ES-I3 (cell line): Measurements from ENCODE around the gene PPM1F.

Source experiments
- H3K36me3 ChIP-seq: 2 replicates; pipeline ENCODE4 v1.6.1; 2013; ENCODE audit warnings: mild to moderate bottlenecking, low read length, control low read depth, moderate library complexity; ENCODE audit not compliant: insufficient read depth
- H3K4me1 ChIP-seq: 2 replicates; pipeline ENCODE4 v1.6.1; 2013; ENCODE audit warnings: mild to moderate bottlenecking, control low read depth, low read length; ENCODE audit not compliant: insufficient read depth
- H3K9ac ChIP-seq: 2 replicates; pipeline ENCODE4 v1.6.1; 2013; ENCODE audit warnings: low read depth, mild to moderate bottlenecking, low read length, moderate library complexity
- H3K9me3 ChIP-seq: 2 replicates; pipeline ENCODE4 v1.6.1; 2013; ENCODE audit warnings: mild to moderate bottlenecking, low read length, moderate library complexity; ENCODE audit not compliant: control insufficient read depth, insufficient read depth

PPM1F gene, protein sequence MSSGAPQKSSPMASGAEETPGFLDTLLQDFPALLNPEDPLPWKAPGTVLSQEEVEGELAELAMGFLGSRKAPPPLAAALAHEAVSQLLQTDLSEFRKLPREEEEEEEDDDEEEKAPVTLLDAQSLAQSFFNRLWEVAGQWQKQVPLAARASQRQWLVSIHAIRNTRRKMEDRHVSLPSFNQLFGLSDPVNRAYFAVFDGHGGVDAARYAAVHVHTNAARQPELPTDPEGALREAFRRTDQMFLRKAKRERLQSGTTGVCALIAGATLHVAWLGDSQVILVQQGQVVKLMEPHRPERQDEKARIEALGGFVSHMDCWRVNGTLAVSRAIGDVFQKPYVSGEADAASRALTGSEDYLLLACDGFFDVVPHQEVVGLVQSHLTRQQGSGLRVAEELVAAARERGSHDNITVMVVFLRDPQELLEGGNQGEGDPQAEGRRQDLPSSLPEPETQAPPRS

DNA sequence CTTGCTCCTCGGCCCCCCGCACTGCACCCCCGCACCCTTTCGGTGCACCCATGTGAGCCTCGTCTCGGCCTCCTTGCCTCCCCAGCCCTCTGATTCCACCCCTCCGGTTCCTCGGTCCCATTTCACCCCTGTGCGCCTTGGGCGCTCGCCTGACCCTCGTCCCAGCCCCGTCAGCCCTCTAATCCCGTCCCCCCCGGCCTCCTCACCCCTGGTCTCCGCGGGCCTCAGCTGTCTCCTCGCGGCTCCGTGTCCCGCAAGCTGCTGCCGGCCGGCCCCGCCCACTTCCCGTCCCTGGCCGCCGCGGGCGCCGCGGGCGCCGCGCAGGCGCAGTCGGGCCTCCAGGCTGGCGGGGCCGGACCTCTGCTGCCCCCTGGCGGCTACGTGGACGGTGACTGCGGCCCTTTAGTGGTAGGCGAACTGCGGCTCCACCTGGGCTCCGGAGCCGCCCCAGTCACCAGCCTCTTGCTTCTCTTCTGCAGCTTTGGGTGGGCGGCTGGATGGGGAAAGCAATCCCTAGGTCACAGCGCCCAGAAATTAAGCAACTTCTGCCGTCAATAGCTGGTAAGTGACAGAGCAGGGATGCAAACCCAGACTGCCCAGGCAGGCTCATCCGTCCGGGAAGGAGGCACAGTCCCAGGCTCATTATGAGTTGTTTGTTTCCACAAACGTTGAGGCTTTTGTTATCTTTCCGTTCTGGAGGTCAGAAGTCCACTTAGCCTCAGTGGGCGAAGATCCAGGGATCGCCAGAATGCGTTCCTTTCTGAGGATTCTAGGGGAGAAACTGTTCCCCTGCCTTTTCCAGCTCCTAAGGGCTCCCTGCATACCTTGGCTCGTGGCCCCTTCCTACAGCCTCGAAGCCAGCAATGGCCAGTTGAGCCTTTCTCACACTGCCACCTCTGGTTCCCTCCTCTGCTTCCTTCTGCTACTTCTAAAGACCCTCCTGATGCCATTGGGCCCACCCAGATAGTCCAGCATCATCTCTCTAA is at the start of gene PPM1F:
PPM1F (minus strand) TSS at position 263 of the 986 bp plus-strand sequence. CDS start 6,800 bp downstream, outside the sequence.
- H3K36me3 ChIP-seq: no peaks in the 10 kb centered on the region
- H3K4me1 ChIP-seq: peaks cover 1% of the 10 kb centered on the region; the same call in 1 of the 2 replicates
- no peaks in the 10 kb centered on the region for H3K9me3 ChIP-seq
- H3K9ac ChIP-seq: peak within 1 kb of the TSS; percentile 74

DNA sequence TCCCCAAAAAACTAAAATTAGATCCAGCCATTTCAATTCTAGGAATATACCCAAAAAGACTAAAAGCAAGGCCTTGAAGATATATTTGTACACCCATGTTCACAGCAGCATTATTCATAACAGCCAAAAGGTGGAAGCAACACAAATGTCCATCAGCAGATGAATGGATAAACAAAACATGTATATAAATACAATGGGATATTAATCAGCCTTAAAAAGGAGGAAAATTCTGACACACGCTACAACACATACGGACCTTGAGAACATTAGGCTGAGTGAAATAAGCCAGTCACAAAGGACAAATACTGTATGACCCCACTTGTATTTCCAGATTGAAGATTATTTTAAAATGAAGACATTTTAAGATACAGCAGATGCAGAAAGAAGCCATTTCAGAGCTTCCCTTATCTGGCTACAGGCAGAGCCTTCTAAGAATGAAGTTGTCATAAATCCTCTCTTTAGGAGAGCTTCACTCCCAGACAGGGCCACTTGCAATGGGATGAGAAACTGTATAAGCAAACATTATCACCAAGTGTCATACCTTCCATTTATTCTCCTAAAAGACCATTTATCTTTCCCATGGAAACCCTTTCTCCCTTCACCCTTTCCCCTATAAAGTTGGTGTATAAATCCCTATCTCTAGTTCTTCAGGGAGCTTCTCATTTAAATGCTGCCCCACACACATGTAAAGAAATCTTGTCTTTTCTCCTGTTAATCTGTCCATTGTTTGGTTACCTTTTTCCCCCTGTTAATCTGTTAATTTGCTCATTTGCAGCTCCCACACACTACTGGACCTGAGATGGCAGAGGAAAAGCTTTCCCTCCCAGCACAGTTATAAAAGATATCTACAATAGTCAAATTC is 49.2 kb upstream of the PPM1F start:
- Histone ChIP-seq H3K9ac (no peak overlapping the region), H3K9me3 (no peaks in the 10 kb centered on the region), H3K4me1 (no peaks in the 10 kb centered on the region), H3K36me3 (no peaks in the 10 kb centered on the region)

DNA sequence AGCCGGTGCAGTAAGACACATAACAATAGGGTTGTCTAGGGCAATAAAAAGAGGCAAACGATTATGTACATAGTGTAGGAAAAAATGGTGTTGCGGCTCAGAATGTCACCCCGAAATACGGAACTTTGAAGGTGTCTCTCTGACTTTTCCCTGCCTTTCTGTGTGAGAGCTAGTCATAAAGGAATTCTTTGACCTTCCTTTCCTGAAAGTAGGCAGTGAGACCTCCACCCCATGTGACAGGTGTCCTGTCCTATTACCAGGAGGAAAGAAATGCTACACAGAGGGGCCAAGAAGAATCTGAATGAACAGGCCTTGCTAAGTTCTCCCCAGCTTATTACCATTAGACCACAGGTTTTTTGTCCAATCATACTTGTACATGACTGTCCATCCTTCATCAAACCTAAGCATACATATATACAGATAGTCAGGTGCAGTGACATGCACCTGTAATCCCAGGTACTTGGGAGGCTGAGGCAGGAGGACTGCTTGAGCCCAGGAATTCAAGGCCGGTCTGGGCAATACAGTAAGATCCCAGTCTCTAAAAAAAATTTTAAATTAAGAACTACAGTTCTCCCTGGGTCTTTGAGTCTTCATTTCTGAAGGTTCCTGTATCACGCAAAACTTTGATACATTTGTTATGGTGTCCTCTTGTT is 46.1 kb upstream of the PPM1F start:
- no peaks in the 10 kb centered on the region for H3K36me3 ChIP-seq
- H3K9ac ChIP-seq: no peak overlapping the region
- no peaks in the 10 kb centered on the region for H3K4me1 ChIP-seq
- no peaks in the 10 kb centered on the region for H3K9me3 ChIP-seq

DNA sequence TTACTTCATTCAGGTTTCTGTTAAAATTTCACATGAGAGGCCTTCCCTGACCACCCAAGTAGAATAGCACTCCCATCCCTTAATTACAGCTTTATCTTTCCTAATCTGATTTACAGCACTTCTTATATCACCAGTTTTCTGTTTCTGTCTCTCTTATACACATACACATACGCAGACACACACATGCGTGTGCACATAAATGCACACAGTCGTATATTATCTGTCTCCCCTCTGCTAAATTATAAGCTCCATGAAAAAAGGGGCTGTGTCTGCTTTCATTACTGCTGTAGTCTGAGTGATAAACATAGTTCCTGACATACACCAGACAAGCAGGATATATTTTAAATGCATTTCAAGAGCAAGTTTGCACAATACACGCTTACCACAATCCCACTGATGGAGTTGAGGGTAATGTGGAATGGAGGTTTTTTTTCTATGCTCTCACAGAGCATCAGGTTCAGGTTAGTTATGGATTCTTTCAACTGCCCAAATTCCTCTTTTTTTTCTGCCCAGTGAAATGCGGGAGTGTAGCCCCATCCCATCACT is 43.6 kb upstream of the PPM1F start:
- Histone ChIP-seq H3K9ac (no peak overlapping the region), H3K9me3 (no peaks in the 10 kb centered on the region), H3K4me1 (no peaks in the 10 kb centered on the region), H3K36me3 (no peaks in the 10 kb centered on the region)

DNA sequence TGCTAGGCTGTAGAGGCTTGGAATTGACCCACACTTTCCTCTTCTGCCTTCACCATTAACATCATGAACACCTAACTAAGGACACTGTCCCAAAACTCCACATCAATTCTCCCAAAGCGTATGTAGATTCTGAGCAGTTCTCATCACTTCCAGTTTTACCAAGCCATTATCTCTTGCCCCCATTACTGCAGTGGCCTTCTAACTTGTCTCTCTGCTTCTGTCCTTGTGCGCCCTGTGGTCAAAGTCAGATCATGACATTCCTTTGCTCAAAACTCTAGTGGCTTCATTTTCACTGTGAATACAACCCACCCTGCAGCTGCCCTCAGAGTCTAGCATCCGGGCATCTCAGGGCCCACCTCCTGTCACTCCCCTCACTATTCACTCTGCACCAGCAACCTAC is 43.0 kb upstream of the PPM1F start:
- Histone ChIP-seq H3K9ac (no peak overlapping the region), H3K4me1 (no peaks in the 10 kb centered on the region), H3K9me3 (no peaks in the 10 kb centered on the region), H3K36me3 (no peaks in the 10 kb centered on the region)

DNA sequence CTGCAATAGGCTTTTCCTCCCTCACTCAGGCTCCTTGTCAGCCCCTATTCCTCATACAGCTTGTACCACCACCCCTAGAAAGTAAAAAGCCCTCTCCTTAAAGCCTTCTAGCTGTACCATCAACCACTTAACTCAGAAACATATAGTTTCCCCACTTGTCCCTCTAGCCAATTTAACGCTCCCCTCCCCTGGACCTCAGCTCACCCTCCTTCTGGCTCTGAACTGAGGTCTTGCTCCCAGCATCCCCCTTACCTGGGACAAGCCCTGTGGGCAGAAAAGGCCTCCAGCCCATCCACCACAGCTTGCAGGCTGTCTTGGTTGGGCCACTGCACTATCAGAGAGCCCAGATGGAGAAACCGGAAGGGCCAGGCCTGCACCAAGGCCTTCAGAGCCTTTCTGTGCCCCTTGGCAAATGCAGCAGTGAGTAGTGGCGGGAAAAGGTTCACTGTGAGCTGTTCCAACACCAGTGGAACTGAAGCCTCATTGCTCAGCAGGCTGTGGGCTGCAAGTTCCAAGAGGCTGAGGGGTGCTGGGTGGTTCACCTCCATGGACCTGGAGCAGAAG is 42.3 kb upstream of the PPM1F start:
- Histone ChIP-seq H3K9me3 (no peaks in the 10 kb centered on the region), H3K4me1 (no peaks in the 10 kb centered on the region), H3K9ac (no peak overlapping the region), H3K36me3 (no peaks in the 10 kb centered on the region)

DNA sequence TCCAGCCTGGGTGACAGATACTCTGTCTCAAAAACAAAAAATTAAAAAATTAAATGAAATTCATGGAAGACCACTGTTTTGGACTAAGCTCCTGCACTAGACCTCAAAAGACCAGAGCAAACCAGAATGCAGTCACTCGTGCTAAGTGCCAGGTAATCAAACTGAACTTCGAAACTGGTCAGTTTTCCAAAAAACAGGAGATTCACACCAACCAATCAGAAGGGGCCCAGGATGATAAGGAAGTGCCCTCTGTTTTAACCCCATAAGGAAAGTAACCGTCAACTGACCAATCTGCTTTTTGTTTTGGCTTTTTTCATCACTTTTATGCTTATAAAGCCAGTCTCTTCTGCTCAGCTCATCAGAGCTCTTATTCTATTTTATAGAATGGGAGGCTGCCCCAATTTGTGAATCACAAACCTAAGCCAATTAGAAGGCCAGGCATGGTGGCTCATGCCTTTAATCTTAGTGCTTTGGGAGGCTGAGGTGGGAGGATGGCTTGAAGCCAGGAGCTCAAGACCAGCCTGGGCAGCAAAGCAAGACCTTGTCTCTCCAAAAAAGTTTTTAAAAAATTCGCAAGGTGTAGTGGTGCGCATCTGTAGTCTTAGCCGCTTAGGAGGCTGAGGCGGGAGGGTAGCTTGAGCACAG is 40.1 kb upstream of the PPM1F start:
- Histone ChIP-seq H3K4me1 (no peaks in the 10 kb centered on the region), H3K9ac (no peak overlapping the region), H3K9me3 (no peaks in the 10 kb centered on the region), H3K36me3 (no peaks in the 10 kb centered on the region)

DNA sequence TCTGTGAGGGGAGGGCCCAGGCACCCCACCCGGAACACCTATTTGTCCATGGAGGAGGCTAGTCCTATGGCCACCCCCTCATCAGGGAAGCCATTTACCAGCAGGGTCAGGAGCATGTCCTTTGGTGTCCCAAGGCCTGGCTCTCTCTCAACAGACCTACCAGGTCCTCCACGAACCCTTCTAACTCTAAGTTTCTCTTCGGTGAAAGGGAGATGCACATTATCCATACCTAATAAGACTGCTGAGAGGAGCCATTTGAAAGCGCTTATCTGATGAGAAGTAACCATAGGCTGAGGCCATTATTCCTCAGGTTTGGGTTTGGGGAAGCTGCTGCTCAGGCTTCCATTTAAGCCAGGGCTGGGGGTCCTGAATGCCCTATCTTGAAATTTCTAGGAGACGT is 39.1 kb upstream of the PPM1F start:
- H3K9ac ChIP-seq: no peak overlapping the region
- no peaks in the 10 kb centered on the region for H3K9me3 ChIP-seq
- no peaks in the 10 kb centered on the region for H3K36me3 ChIP-seq
- H3K4me1 ChIP-seq: no peaks in the 10 kb centered on the region

DNA sequence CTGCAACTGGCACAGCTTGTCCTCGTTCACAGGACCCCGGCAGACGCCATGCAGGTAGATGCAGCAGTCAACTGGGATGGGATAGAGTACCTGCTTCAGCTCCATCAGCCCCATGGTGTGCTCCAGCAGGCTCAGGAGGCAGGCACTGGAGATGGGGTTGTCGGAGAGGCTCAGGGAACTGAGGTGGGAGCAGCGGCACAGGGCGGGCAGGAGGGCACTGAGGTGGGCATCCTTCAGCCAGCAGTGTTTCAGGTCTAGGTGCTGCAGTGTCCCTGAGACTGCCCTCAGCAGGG is 38.6 kb upstream of the PPM1F start:
- Histone ChIP-seq H3K9me3 (no peaks in the 10 kb centered on the region), H3K9ac (no peak overlapping the region), H3K36me3 (no peaks in the 10 kb centered on the region), H3K4me1 (no peaks in the 10 kb centered on the region)

DNA sequence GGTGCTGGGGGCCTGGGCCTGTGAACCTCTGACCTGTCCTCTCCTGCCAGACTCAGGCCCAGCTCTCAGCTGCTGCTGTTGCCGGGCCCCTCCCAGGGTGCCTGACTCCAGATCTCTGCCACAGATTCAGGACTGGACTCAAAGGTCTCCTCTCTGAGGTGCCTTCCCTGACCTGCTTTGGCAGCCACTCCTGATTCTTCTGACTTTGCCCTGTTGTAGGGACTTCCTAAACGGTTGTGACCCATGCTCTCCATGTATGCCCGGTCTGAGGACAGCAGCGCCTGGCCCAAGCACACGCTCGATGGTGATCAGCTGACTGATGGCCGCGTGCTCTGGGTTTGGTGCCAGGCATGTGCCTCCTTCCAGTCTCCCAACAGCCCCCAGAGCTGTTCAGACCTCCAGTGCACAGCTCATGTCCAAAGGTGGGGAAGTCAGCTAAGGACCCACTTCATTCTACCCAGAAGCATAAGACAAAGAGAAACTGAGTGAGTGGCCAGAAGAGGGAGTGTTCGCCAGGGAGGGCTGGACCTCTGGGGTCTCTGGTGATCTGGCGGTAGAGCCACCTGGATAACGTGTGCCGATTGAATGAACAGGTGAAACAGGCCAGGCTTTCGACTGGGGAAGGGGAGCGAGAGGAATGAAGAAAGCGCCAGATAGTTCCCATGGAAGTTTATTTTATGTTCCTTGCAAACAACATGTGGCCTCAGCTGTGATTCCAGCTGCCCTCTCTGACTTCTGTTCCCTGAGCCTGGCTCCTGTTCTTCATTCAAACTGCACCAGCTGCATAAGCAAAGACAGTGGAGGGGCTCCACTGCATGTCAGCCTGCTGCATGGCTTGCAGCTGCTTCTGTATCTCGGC is 38.0 kb upstream of the PPM1F start:
- H3K36me3 ChIP-seq: no peaks in the 10 kb centered on the region
- no peaks in the 10 kb centered on the region for H3K4me1 ChIP-seq
- no peak overlapping the region for H3K9ac ChIP-seq
- H3K9me3 ChIP-seq: no peaks in the 10 kb centered on the region

DNA sequence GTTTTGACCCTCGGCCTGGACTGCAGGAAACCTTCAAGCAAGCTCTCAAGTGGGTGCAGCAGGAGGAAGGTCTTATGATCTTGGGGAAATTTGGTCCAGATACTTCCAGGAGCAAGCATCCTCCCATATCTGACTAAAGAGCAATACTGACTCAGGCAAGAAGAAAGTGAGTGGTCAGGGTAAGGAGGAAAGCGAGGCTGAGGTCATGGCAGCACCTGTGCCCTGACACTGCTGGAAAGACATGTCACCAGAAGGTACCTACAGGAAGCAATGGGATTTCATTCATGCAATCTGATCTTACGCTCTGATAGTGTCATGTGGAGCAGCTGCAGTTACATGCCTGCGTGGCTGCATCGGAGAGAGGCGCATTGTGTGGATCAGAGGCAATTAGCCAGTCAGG is 36.4 kb upstream of the PPM1F start:
- Histone ChIP-seq H3K9ac (no peak overlapping the region), H3K9me3 (no peaks in the 10 kb centered on the region), H3K4me1 (no peaks in the 10 kb centered on the region), H3K36me3 (no peaks in the 10 kb centered on the region)

DNA sequence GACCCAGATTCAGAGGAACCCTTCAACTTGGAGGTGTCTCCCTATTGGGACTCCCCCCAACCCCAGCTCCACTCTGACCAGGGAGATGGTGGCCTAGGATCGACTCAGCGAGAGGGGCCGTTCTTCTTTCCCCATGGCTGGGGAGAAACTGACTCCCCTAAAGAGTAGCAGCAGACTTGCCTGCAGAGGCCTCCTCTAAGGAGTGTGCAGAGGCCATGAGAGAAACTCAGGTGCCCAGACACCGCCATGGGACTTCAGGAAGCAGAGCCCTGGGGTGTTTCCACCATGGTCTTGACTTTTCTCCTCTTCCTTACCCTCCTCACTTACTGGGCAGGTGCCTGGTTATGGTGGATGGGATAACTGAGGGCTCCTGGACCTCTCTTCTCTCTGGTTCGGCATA is 32.6 kb upstream of the PPM1F start:
- Histone ChIP-seq H3K4me1 (no peaks in the 10 kb centered on the region), H3K36me3 (peaks cover 4% of the 10 kb centered on the region; the same call in 1 of the 2 replicates), H3K9ac (no peak overlapping the region), H3K9me3 (no peaks in the 10 kb centered on the region)
